Fibroblast of lung (primary cell): ENCODE results near the gene MRPL55.

Experiments
- CTCF ChIP-seq, 2 donors: IDR thresholded peaks in 1 of 2; conservative IDR thresholded peaks in 1 of 2; 1 replicate in 1 of 2; 2 replicates in 1 of 2; pipeline ENCODE4 v1.5.1; 2011 to 2012; ENCODE audit warnings: low read length in 2 of 2, control low read depth in 1 of 2, inconsistent platforms in 1 of 2, low read depth in 1 of 2, mild to moderate bottlenecking in 1 of 2
- EZH2 ChIP-seq: IDR thresholded peaks from 2 replicates; pipeline ENCODE4 v1.5.1; 2012; ENCODE audit warnings: low read length, control low read depth, mild to moderate bottlenecking; ENCODE audit errors: missing control alignments

GRCh38 chr1:228114827-228115226 lies 5.7 kb upstream of the MRPL55 start:
- TF ChIP-seq EZH2 = no peak
- TF ChIP-seq CTCF (conservative IDR thresholded peaks at IDR 0.05 in 1 of 2, IDR thresholded peaks at IDR 0.05 in 1 of 2; ENCODE audit: low read depth in 1 of 2, low read length in 2 of 2) = no peak
